RWPE1 (cell line): ENCODE measurements around the gene MECP2.
A peak's percentile ranks its signal among the peaks of the same experiment; 100 is the strongest.

Source experiments
- CTCF ChIA-PET: fragments of 350-600 bp; sonication (Branson Sonifier 250); formaldehyde crosslinking; extraction: SDS; loops from one replicate; lab custom pipeline; 2021; lab: Yijun Ruan, JAX
- POLR2A ChIA-PET: fragments of 400-600 bp; formaldehyde crosslinking; extraction: SDS; loops from one replicate; lab custom pipeline; 2020; ENCODE audit warnings: antibody characterized with exemption; ENCODE audit not compliant: low non-redundant PET; lab: Yijun Ruan, JAX
- DNase-seq: peaks from one replicate; pipeline ENCODE4 v3.0.0; 2012; ENCODE audit warnings: low spot score
- H3K27ac ChIP-seq: fragments of 450-650 bp; 2 replicates; pipeline ENCODE4 v1.5.1; 2017
- TF ChIP-seq, protein P1 (sequence below): fragments of 450-650 bp; conservative IDR thresholded peaks from 2 replicates; pipeline ENCODE4 v1.5.1; 2017; ENCODE audit warnings: low read depth, mild to moderate bottlenecking

Gene MECP2

DNA sequence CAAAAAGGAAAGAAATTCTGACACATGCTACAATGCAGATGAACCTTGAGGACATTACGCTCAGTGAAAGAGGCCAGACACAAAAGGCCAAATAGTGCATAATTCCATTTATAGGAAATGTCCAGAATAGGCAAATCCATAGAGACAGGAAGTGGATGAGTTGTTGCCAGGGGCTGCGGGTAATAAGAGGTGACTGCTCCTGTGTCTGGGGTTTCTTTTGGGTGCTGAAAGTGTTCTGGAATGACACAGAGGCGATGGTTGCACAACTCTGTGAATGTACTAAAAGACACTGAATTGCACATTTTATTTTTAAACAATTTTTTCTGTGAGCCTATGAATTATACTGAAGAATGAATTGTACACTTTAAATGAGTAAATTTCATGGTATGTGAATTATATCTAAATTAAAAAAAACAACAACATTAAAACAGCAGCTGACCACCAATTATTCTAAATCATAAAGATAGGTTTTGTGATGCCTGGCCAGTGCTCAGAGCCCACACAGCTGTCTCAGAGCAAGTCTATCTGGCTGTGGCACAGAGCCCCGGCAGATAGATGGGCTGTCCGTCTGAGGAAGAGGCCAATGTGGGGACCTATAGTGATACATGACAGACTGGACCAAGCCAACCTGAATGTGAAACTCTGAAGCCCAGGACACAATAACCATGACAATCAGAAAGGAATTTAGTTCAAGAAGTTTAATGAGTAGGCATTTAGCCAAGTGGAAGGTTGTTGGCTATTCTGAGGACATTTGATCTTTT lies 54.3 kb downstream of the MECP2 start:
- DNase-seq, result no peak
- POLR2A ChIA-PET, result no interaction called here
- CTCF ChIA-PET, result no interaction called here

DNA sequence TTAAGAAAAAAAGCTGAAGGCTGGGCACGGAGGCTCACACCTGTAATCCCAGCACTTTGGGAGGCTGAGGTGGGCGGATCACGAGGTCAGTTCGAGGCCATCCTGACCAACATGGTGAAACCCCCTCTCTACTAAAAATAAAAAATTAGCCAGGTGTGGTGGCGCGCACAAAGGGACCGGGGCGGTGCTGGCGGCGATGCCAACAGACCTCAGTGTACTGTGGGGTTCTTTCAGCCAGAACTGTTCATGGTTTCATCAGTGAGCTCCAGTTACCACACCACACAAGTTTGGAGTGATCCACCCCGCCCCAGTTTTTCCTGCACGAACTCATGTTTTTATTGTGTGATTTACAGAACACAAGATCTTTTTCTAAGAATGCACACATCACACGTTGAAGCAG lies 56.7 kb downstream of the MECP2 start:
- CTCF ChIA-PET, result interaction anchor here (1.2 kb wide), 1 partner anchor 27 kb away, joined by 4 read pairs; no protein-coding TSS in a partner anchor
- DNase-seq, result no peak
- POLR2A ChIA-PET, result no interaction called here
- TF ChIP-seq, protein P1, sequence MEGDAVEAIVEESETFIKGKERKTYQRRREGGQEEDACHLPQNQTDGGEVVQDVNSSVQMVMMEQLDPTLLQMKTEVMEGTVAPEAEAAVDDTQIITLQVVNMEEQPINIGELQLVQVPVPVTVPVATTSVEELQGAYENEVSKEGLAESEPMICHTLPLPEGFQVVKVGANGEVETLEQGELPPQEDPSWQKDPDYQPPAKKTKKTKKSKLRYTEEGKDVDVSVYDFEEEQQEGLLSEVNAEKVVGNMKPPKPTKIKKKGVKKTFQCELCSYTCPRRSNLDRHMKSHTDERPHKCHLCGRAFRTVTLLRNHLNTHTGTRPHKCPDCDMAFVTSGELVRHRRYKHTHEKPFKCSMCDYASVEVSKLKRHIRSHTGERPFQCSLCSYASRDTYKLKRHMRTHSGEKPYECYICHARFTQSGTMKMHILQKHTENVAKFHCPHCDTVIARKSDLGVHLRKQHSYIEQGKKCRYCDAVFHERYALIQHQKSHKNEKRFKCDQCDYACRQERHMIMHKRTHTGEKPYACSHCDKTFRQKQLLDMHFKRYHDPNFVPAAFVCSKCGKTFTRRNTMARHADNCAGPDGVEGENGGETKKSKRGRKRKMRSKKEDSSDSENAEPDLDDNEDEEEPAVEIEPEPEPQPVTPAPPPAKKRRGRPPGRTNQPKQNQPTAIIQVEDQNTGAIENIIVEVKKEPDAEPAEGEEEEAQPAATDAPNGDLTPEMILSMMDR, result no peak
- H3K27ac ChIP-seq, result peak overlapping the region; percentile 92

More for the DNA sequence above, 54.3 kb downstream of the MECP2 start:
- TF ChIP-seq, protein P1, result no peak
- peak overlapping the region; percentile 83 for H3K27ac ChIP-seq

DNA sequence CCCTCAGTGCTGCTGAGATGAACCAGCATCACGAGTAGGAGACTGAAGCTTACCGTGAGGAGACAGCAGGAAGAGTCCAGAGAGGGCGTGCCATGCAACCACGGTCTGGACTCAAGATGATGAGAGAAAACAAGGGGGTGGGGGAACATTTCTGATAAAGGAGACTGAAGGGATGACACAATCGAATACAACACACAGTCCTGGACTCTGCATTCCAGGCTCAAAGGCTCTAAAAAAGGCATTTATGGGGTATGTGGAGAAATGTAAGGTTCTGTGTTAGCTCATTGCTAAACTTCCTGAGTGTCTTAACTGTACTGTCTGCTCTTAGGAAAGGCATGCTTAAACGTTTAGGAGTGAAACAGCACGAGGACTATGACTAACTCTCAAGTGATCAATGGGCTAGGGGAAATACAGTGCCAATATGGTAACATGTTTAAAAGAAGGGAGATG lies 57.2 kb downstream of the MECP2 start:
- peak; percentile 9 for DNase-seq
- CTCF ChIA-PET, result interaction anchor here (1.2 kb wide), 1 partner anchor 27 kb away, joined by 4 read pairs; no protein-coding TSS in a partner anchor
- peak overlapping the region; percentile 92 for H3K27ac ChIP-seq
- TF ChIP-seq, protein P1, result no peak
- POLR2A ChIA-PET, result no interaction called here

DNA sequence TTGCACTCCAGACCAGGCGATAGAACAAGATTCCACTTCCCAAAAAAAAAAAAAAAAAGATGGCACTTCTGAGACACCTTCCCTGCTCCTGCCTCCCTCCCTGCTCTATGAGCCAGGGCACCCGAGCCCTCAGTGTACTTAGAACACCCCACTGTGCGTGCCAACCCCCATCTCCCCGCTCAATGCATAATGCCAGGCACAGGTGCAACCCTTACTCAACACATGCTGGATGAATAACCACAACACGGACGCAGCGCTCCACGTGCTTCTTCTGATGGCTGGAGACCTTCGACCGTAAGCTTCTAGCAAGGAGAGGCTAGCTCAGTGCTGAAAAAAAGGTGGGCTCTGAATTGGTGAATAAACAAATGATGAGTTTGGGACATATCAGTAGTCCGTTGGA lies 57.9 kb downstream of the MECP2 start:
- peak overlapping the region; percentile 92 for H3K27ac ChIP-seq
- POLR2A ChIA-PET, result no interaction called here
- DNase-seq, result no peak
- TF ChIP-seq, protein P1, result no peak
- CTCF ChIA-PET, result no interaction called here

DNA sequence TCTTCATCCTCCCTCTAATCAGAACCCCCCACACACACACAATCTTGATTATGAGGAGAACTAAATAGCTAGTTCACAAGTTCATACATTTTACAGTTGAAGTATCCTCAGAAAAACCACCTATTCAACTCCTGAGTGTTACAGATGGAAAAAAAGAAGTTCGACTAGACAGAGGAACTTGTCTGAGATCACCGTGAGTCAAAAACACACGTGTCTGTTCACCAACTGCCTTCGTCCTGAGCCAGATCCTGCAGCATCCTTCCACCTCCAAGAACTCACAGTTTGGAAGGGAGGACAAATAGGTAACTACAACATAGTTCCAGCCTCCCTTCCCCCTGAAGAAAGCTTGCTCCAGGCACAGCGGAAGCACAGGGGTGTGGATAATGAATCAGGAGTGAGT lies 58.9 kb downstream of the MECP2 start:
- H3K27ac ChIP-seq, result peak overlapping the region; percentile 92
- ChIA-PET POLR2A (no interaction called here), CTCF (no interaction called here)
- no peak for DNase-seq
- TF ChIP-seq, protein P1, result no peak

DNA sequence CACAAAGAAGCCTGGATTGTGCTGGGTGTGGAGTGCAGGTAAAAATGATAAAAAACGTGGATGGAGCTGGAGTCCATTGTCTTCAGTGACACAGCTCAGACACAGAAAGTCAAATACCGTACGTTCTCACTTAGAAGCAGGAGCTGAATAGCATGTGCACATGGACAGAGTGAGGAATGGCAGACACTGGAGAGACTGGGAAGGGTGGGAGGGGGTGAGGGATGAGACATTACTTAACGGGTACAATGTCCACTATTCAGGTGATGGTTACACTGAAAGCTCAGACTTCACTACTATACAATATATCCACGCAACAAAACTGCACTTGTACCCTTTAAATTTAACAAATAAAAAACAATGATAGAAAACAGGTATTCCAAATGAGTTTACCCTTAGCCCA lies 59.8 kb downstream of the MECP2 start:
- DNase-seq, result no peak
- peak overlapping the region; percentile 92 for H3K27ac ChIP-seq
- TF ChIP-seq, protein P1, result no peak
- CTCF ChIA-PET, result no interaction called here
- POLR2A ChIA-PET, result no interaction called here
